Mucosa of rectum (tissue), 2 donors: Measurements from ENCODE around the gene ATG101.

Experiments used
- H3K27ac ChIP-seq, 2 donors: one replicate each; pipeline ENCODE4 v1.7.0; 2013; ENCODE audit warnings: inconsistent platforms in 2 of 2, low read depth in 2 of 2, low read length in 2 of 2
- H3K27me3 ChIP-seq, 2 donors: one replicate each; pipeline ENCODE4 v1.7.0; 2013; ENCODE audit warnings: low read length in 2 of 2; ENCODE audit not compliant: control insufficient read depth in 2 of 2, insufficient read depth in 2 of 2
- H3K36me3 ChIP-seq, 2 donors: one replicate each; pipeline ENCODE4 v1.7.0; 2013; ENCODE audit warnings: low read length in 2 of 2; ENCODE audit not compliant: control insufficient read depth in 2 of 2, insufficient read depth in 2 of 2
- H3K4me1 ChIP-seq, 2 donors: one replicate each; pipeline ENCODE4 v1.7.0; 2013; ENCODE audit warnings: low read length in 2 of 2, mild to moderate bottlenecking in 1 of 2; ENCODE audit not compliant: control insufficient read depth in 2 of 2, insufficient read depth in 2 of 2
- H3K4me3 ChIP-seq, 2 donors: one replicate each; pipeline ENCODE4 v1.7.0; 2013; ENCODE audit warnings: low read length in 2 of 2
- H3K9ac ChIP-seq, 2 donors: one replicate each; pipeline ENCODE4 v1.7.0; 2013; ENCODE audit warnings: low read length in 2 of 2, low read depth in 1 of 2, mild to moderate bottlenecking in 1 of 2
- H3K9me3 ChIP-seq, 2 donors: one replicate each; pipeline ENCODE4 v1.7.0; 2013; ENCODE audit warnings: low read length in 2 of 2; ENCODE audit not compliant: control insufficient read depth in 2 of 2
- donor health status: healthy.
- donor health status: Normal muscosa, but diverticular disease.

ATG101 gene

GRCh38 chr12:52042706-52043385 lies 26.9 kb upstream of the ATG101 start:
- Histone ChIP-seq H3K9ac (no peak overlapping the region), H3K4me3 (no peak overlapping the region), H3K36me3 (no peaks in the 10 kb centered on the region), H3K27me3 (no peaks in the 10 kb centered on the region), H3K9me3 (no peaks in the 10 kb centered on the region), H3K27ac (no peak overlapping the region), H3K4me1 (peaks cover 14 to 17% of the 10 kb centered on the region in 2 donors)

- H3K27me3 ChIP-seq = no peaks in the 10 kb centered on the region
- no peaks in the 10 kb centered on the region for H3K9me3 ChIP-seq
- peak overlapping the region in 1 of 2 donors; percentile 32 for H3K9ac ChIP-seq
- H3K4me3 ChIP-seq = no peak overlapping the region
- no peaks in the 10 kb centered on the region for H3K36me3 ChIP-seq
- H3K27ac ChIP-seq = peak overlapping the region; percentile 52 to 63
- peaks cover 14 to 17% of the 10 kb centered on the region in 2 donors for H3K4me1 ChIP-seq
These were observed 26.2 kb upstream of the ATG101 start for GRCh38 chr12:52043386-52044212.

GRCh38 chr12:52044292-52044983 lies 25.3 kb upstream of the ATG101 start:
- Histone ChIP-seq H3K36me3 (no peaks in the 10 kb centered on the region), H3K4me3 (no peak overlapping the region), H3K27me3 (no peaks in the 10 kb centered on the region), H3K27ac (peak overlapping the region; percentile 52 to 63), H3K9ac (no peak overlapping the region), H3K4me1 (peaks cover 14 to 17% of the 10 kb centered on the region in 2 donors), H3K9me3 (no peaks in the 10 kb centered on the region)

- no peaks in the 10 kb centered on the region for H3K9me3 ChIP-seq
- H3K9ac ChIP-seq = peak overlapping the region; percentile 54 to 56
- peak overlapping the region; percentile 72 to 76 for H3K27ac ChIP-seq
- H3K4me3 ChIP-seq = no peak overlapping the region
- no peaks in the 10 kb centered on the region for H3K27me3 ChIP-seq
- H3K36me3 ChIP-seq = no peaks in the 10 kb centered on the region
- peaks cover 24 to 29% of the 10 kb centered on the region in 2 donors for H3K4me1 ChIP-seq
These were observed 24.0 kb upstream of the ATG101 start for GRCh38 chr12:52045794-52046199.

- peak overlapping the region in 1 of 2 donors; percentile 9 for H3K27ac ChIP-seq
- peaks cover 28 to 32% of the 10 kb centered on the region in 2 donors for H3K4me1 ChIP-seq
- no peak overlapping the region for H3K4me3 ChIP-seq
- H3K27me3 ChIP-seq = no peaks in the 10 kb centered on the region
- H3K36me3 ChIP-seq = no peaks in the 10 kb centered on the region
- H3K9me3 ChIP-seq = no peaks in the 10 kb centered on the region
- no peak overlapping the region for H3K9ac ChIP-seq
These were observed 22.9 kb upstream of the ATG101 start for GRCh38 chr12:52046859-52047258.

- no peak overlapping the region for H3K27ac ChIP-seq
- H3K4me3 ChIP-seq = no peak overlapping the region
- H3K9ac ChIP-seq = no peak overlapping the region
- H3K9me3 ChIP-seq = no peaks in the 10 kb centered on the region
- H3K27me3 ChIP-seq = no peaks in the 10 kb centered on the region
- H3K4me1 ChIP-seq = peaks cover 40 to 49% of the 10 kb centered on the region in 2 donors
- peaks cover 0 to 2% of the 10 kb centered on the region in 2 donors for H3K36me3 ChIP-seq
These were observed 20.5 kb upstream of the ATG101 start for GRCh38 chr12:52049286-52049685.

- no peak overlapping the region for H3K4me3 ChIP-seq
- H3K36me3 ChIP-seq = peaks cover 0 to 2% of the 10 kb centered on the region in 2 donors
- H3K9me3 ChIP-seq = no peaks in the 10 kb centered on the region
- H3K9ac ChIP-seq = peak overlapping the region; percentile 97 to 98
- H3K27me3 ChIP-seq = no peaks in the 10 kb centered on the region
- H3K4me1 ChIP-seq = peaks cover 40 to 47% of the 10 kb centered on the region in 2 donors
- peak overlapping the region; percentile 93 to 96 for H3K27ac ChIP-seq
These were observed 20.1 kb upstream of the ATG101 start for GRCh38 chr12:52049688-52050087.

GRCh38 chr12:52050116-52050757 lies 19.5 kb upstream of the ATG101 start:
- Histone ChIP-seq H3K9ac (peak overlapping the region; percentile 97 to 98), H3K27me3 (no peaks in the 10 kb centered on the region), H3K4me1 (peaks cover 39 to 45% of the 10 kb centered on the region in 2 donors), H3K36me3 (peaks cover 0 to 6% of the 10 kb centered on the region in 2 donors), H3K9me3 (no peaks in the 10 kb centered on the region), H3K4me3 (peak overlapping the region; percentile 52 to 76), H3K27ac (peak overlapping the region; percentile 93 to 96)

GRCh38 chr12:52050758-52051541 lies 18.8 kb upstream of the ATG101 start, which contains the start of gene NR4A1:
Gene NR4A1 (plus strand): TSS chr12:52051442. CDS start chr12:52054329, 2,887 bp downstream.
- peak within 1 kb of the TSS; percentile 66 to 88 for H3K4me3 ChIP-seq
- H3K27ac ChIP-seq = peak within 1 kb of the TSS; percentile 93 to 96
- no peaks in the 10 kb centered on the region for H3K27me3 ChIP-seq
- no peaks in the 10 kb centered on the region for H3K9me3 ChIP-seq
- H3K9ac ChIP-seq = peak within 1 kb of the TSS; percentile 97 to 98
- peaks cover 0 to 8% of the 10 kb centered on the region in 2 donors for H3K36me3 ChIP-seq
- H3K4me1 ChIP-seq = peaks cover 32 to 38% of the 10 kb centered on the region in 2 donors
